GM19035 (cell line): ENCODE data around the gene FSTL4.

Experiments used
- ATAC-seq: cut with Tn5 transposase; IDR thresholded peaks from one replicate; pipeline ENCODE4 v1.9.1; 2021; ENCODE audit not compliant: unreplicated experiment

Gene FSTL4

GRCh38 chr5:133611357-133612248 lies 738 bp downstream of the FSTL4 start:
- no peak for ATAC-seq

GRCh38 chr5:133610489-133611356 lies 1.6 kb downstream of the FSTL4 start:
- ATAC-seq: no peak

- no peak for ATAC-seq
These were observed 4.9 kb downstream of the FSTL4 start for GRCh38 chr5:133607451-133607850.

GRCh38 chr5:133606835-133607234 lies 5.5 kb downstream of the FSTL4 start:
- ATAC-seq: no peak

- no peak for ATAC-seq
These were observed 7.0 kb downstream of the FSTL4 start for GRCh38 chr5:133605323-133605722.

GRCh38 chr5:133603711-133604110 lies 8.6 kb downstream of the FSTL4 start:
- ATAC-seq: no peak

- ATAC-seq: no peak
These were observed 9.4 kb downstream of the FSTL4 start for GRCh38 chr5:133602835-133603380.

GRCh38 chr5:133599600-133599999 lies 12.7 kb downstream of the FSTL4 start:
- ATAC-seq: no peak

- no peak for ATAC-seq
These were observed 13.3 kb downstream of the FSTL4 start for GRCh38 chr5:133599044-133599443.

GRCh38 chr5:133596049-133596448 lies 16.3 kb downstream of the FSTL4 start:
- no peak for ATAC-seq

GRCh38 chr5:133595465-133595864 lies 16.9 kb downstream of the FSTL4 start:
- no peak for ATAC-seq

GRCh38 chr5:133589286-133589685 lies 23.1 kb downstream of the FSTL4 start:
- no peak for ATAC-seq

- no peak for ATAC-seq
These were observed 29.4 kb downstream of the FSTL4 start for GRCh38 chr5:133582971-133583370.

- no peak for ATAC-seq
These were observed 30.4 kb downstream of the FSTL4 start for GRCh38 chr5:133581918-133582317.

GRCh38 chr5:133581348-133581747 lies 31.0 kb downstream of the FSTL4 start:
- no peak for ATAC-seq

GRCh38 chr5:133580618-133581017 lies 31.7 kb downstream of the FSTL4 start:
- no peak for ATAC-seq

- ATAC-seq: no peak
These were observed 32.6 kb downstream of the FSTL4 start for GRCh38 chr5:133579766-133580165.

- ATAC-seq: no peak
These were observed 43.0 kb downstream of the FSTL4 start for GRCh38 chr5:133569347-133569746.

- ATAC-seq: no peak
These were observed 46.3 kb downstream of the FSTL4 start for GRCh38 chr5:133565993-133566392.

GRCh38 chr5:133564921-133565565 lies 47.3 kb downstream of the FSTL4 start:
- ATAC-seq: no peak

GRCh38 chr5:133562554-133562953 lies 49.8 kb downstream of the FSTL4 start:
- no peak for ATAC-seq
